COLO829 (cell line): ENCODE results near the gene ZBTB48.
"Not testable (repeated sequence)": the region's sequence is repeated elsewhere in the genome, so short reads cannot be mapped to it uniquely, and the experiment has no call there.

Experiments
- DNase-seq: peaks from one replicate; pipeline ENCODE4 v3.0.0; 2012; ENCODE audit warnings: low spot score

Gene ZBTB48

DNA sequence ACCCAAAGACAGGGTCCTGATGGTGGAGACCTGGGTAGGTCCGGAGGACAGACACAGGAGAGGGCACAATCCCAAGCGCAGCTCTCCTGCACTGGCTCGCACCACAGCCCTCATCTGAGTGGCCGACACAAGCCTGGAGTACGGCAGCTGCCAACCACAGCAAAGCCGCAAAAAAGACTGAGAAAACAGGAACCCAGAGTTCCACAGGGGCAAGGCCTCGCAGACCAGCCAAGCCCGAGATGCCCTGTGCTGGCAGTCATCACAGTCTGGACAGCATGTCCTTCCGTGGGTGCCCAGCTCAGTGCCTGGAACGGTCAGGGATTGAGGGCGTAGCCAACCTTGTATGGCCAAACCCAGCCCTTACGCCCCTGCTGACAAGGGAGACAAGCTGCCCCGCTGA, 11.4 kb downstream of the ZBTB48 start:
- no peak for DNase-seq

DNA sequence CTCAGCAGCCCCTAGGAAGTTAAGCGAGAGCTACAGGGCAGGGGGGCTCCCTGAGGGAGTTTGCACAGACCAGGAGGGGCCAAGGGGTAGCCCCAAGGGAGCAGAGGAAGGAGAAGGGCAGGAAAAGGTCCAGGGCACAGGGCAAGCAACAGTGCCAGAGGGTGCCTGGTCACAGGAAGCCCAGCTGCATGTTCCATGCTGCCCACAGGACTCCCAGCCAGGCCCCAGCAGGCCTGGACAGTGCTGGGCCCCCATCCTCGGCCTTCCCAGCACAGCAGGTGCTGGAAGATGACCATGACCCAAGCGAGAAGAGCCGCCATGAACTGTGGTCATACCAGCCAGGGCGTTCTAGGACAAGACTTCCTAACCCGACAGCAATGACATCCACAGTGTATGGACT, 11.8 kb downstream of the ZBTB48 start:
- DNase-seq, result no peak

DNA sequence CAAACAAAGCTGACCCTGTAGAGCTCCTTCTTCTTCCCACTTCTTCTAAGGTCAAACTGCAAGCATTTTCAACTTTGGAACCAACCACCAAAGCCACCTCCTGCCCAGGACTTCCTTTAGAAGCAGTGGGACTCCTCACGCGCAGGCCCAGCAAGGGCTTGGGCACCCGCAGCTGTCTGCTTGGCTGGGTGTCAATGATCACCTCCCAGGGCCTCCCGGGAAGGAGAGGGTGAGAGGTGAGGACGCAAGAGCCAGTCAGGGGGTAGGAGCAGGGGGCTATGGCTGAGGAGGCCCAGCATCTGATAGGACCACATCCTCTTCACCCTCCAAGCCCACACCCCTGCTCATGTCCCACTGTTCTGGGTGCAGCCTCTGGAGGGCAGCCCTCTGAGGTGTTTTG, 12.6 kb downstream of the ZBTB48 start:
- DNase-seq, result no peak

DNA sequence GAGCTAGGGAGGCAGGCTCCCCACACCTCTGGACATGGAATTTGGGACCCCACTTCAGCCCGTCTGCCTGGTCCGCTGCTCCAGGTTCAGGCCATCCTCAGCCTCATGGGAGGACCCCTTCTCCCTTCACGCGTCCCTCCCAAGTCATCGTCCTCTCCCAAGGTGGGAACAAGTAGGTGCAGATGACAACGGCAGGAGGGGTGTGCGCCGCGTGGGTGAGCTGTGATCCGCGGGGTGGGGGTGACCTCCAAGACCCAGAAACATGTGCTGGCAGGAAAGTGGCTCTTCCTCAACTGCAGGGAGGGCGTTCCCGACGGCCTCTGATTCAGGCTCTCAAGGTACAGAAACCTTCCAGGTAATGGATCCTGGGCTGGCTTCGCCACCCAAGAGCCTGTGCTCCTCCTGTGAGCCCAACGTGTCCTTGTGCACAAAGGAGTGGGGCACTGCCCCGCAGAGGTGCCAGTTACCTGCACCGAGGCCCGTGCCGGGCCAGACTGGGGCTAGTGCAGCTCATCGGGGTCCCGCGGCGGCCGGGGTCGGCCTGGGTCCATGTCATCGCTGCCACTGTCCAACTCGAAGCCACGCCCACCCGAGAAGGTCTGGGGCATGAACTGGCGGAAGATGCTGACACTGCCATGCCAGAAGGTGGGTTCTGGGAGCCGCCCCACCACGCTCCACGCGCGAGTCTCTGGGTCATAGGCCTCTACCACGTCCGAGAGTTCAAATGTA, 13.2 kb downstream of the ZBTB48 start:
- DNase-seq, result no peak

DNA sequence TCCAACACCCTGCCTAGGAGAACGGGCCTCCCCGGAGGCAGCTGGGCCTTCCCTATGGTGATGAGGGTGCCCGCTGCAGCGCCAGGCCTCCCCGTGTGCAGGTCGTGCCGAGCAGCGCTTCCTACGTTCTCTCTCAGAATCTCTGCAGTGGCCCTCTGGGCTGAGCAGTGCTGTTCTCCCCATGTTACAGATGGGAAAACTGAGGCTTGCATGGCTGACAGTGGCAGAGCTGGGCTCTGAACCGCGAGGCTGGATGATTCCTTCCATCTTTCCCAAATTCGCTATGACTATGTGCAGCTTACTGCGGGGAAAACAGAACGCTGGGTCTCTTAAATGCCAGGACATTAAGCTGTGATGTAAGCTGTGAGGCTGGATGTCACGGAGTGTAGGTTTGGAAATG, 14.0 kb downstream of the ZBTB48 start:
- no peak for DNase-seq

DNA sequence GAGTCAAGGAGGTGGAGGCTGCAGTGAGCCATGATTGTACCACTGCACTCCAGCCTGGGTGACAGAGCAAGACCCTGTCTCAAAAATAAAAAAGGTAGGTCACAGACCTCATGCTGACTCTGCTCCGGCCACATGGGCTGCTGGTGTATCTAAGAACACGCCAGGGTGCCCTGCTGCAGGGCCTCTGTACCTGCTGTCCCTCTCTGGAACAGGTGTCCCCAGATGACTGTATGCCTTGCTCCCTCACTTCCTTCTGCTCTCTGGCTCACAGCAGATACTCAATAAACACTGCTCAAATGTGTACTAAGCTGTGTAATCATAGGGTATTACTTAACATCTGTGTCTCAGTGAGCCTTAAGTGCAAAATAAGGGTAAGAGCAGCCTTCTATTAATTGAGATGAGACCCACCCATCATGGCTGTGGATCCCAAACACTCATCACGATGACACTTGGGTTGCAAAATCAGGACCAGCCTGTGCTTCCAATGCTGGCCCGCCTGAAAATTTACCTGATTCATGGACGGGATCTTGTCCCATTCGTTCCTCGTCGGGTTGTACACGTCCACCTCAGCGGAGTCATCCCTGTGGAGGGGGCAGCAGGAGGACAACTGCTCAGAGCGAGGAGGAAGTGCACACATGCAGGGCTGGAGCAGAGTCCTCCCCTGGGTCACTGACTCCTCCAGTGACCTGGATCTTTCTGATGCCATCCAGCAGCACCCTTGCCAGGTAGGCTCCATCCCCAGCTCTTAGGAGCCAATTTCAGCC, 15.4 kb downstream of the ZBTB48 start:
- no peak for DNase-seq

DNA sequence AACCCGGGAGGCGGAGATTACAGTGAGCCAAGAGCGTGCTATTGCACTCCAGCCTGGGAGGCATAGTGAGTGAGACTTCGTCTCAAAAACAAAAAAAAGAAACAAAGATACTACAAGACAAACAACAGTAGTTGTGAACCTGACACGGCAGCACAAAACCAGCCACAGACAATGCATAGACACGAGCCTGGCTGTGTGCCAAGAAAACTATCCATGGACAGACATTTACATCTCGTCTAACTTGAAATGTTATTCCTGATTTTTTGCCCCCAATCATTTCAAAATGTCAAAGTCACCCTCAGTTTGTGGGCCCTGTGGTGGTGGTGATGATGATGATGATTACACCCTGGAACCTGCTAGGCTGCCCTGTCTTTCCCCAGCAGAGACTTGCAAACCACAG, 16.6 kb downstream of the ZBTB48 start:
- DNase-seq, result no peak

DNA sequence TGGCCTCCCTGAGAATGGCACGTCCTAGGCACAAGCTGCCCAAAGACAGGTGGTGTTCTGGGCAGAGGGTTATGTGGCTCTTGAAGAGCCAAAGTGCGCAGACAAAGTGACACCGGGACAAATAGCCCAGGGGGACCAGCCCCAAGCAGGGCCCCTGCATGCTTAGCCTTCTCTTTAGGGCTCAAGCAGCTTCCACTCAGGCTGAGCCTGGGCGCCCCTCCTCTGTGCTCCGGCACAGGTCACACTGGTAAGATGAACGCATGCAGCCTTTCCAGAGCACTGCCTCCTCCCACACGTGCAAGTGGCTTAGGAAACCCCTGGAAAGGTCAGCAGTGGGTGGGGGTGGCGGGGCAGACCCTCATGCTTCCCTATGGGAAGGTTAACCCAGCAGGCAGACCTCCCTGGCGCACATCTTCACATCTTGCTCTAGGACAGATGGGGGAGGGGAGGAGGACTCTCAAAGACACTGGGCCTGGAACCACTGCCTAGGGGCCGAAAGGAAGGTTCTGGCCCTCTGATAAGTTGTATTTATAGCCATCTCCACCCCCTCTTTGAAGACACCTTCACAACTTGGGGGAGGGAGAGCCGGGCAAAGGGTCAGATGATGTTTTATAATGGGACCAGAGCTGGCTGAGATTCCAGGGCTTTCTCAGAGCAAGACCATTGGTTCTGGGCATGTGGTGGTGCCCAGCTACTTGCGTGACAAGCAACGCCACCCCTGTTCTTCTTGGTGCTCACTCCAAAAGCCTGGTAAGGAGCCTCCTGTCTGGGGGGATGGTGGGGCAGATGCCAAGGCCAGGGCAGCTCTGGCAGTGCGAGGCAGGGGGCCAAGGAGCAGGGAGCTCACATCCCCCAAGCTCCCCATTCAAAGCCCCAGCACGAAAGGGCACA, 17.3 kb downstream of the ZBTB48 start:
- no peak for DNase-seq

DNA sequence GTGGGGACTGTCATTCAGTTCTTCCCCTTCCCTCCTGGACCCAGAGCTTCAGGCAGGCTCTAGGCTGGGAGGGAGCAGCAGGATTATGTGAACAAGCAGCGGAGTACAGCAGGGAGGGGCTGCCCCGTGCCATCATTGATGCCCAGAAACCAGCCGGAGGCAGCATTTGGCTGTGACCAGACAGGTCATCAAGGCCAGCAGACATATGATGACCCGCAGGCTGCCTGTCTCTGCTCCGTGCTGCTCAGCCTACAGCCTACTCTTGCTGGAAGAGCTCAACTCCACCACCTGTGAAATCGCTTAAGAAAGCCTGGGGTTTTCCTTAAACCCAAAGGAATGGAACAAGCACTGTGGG, 18.0 kb downstream of the ZBTB48 start:
- no peak for DNase-seq

DNA sequence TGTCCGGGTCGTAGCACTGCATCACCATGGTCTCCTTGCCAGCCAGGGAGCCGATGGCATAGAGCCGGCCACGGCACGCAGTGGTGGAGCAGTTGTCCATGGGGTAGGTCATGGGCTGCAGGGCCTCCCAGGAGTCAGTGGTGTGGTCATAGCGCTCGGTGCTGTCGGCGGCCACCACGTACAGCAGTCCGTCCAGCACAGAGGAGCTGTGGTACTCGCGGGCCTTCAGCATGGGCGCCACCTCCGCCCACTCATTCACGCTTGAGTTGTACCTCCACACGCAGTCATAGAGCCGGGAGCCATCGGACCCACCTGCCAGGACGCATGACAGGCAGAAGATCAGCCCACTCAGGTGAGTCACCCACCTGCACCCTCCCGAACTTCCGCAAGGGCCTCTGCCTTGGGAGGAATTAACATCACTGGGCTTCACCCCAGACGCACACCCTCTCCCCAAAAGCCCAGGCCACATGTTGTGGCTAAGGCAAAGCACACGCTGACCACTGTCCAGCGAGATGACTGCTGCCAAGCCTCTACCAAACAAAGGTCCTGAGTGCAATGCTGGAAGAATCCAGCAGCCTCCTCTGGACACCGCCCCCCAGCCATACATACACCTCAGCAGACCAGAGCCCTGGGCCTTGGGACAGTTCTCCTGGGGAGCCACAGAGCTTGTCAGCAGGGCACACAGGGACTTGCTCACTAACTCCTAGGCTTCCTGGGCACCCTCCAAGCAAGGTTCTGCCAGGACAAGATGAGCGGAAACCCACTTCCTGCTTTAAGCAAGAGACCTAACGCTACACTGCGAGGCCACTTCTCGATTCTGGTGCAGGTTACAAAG, 19.6 kb downstream of the ZBTB48 start:
- no peak for DNase-seq

DNA sequence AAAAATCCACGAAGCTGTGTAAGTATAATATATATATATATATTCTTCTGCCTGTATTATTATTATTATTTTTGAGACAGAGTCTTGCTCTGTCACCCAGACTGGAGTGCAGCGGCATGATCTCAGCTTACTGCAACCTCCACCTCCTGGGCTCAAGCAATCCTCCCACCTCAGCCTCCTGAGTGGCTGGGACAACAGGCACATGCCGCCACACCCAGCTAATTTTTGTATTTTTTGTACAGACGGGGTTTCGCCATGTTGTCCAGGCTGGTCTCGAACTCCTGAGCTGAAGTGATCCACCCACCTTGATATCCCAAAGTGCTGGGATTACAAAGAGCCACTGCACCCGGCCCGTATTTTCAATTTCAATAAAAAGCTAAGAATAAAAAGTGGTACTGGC, 20.2 kb downstream of the ZBTB48 start:
- DNase-seq, result not testable (repeated sequence)

DNA sequence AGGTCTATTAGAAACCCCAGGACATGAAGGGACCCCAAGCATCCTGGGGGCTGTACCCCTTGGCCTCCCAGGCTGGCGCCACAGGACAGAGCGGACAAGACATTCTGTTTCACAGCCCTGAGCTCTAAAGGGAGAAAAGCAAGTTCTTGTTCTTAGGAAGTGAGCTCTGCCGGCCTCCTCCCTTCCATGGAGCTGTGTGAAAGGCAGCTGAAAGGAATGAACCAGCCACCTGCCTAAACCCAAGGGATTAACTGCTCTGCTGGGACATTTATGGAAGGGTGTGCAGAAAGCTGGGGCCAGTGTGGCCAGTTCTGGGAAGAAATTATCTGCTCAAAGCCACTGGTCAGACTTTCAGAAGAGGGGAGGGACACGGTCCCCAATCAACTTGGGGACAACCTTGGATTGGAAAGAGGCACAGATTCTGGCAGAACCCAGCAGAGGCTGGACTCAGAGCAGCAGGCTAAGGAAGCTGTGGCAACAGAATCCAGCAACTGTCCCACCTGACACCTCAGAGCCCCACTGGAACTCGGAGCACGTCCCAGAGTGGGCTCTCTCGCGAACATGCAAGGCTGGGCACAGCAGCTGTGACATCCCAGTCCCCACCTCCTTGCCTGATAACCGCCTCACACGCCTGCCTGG, 20.7 kb downstream of the ZBTB48 start:
- no peak for DNase-seq

DNA sequence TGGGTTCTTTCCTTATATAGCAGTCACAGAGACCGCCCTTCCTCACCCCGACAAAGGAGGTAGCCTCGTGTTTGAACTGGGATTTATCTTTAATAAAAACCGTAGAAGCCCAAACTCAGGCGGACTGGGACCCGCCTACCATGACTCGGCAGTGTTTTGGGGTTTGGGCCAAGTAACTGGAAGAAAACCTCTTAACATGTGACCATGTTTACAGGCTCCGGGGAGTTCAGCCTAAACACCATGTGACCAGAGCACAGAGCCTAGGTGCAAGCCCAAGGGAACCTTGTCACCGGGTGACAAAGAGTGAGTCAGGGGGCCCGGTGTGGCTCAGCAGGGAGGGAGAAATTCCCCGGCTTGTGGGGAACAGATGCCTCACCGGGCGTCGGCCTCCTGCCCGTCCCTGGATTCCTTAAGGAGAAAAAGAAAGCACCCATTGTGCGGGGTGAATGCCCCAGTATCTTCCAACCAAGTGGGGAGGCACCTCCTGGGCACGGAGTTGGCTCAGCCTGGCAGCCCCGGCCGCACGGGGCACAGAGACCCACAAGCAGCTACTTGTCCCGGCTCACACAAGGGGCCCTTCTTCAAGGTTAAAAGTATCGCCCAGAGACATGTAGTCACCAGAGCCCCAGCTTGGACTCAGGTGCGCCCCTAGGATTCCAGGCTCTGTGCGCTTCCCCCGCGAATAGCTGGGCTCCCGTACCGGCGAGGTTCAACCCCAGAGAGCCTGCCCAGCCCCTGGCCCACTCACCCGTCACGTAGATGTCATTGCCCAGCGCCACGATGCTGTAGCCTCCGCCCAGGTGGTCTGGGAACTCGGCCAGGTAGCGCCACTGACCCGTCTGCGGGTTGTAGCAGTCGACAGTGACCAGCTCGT, 21.5 kb downstream of the ZBTB48 start:
- peak; percentile 61 for DNase-seq

DNA sequence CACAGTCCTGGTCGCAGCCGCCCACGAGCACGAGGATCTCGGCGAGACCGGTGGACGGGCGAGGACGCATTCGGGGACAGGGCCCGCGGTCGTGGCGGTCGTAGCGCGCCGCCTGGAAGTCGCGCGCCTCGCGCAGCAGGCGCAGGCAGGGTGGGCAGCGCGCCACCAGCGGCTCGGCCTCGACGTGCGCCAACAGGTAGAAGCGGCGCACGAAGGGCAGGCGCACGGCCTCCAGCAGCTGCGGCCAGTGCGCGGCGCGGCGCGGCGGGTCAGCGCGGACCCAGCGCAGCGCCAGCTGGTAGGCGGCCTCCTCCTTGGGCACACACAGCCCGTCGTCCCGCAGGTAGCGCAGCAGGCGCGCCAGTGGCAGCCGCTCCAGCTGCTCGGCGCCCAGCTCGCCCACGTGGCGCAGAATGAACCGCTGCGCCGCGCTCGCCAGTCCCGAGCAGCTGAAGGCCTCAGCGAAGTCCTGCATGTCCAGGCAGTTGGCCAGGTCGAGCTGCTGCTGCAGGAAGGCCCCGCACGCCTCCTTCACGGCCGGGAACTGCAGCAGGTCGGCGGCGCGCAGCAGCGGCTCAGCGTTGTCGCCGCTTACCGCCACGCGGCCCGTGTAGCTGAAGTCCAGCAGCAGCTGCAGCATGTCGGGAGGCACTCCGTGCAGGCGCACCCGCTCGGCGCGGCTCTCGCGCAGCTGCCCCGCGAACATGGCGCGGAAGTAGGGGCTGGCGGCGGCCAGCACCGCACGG, 22.3 kb downstream of the ZBTB48 start:
- DNase-seq, result no peak

DNA sequence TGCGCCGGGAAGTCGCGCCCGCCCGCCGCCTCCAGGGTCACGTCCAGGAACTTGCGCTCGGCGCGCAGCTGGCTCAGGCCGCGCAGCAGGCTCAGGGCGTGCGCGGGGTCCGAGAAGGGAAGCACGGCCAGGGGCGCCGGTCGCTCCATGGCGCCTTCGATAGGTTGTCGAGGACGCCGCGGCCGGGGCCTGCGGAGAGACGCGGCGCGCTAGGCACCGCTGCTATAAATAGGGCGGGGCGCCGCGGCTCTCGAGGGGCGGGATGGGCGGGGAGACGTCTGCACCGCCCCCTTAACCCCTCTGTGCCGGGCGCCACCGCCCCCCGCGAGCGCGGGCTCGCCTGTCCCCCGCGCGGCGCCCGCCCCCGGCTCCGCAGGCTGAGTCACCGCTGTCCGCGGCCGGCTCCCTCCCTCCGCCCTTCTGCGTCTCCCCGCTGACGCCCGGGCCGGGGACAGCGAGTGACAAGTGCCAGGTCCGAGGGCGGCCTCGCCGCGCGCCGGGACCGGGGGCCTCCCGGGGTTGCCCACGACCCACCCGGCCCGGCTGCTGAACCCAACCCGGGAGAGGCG, 23.0 kb downstream of the ZBTB48 start, which contains the start of gene KLHL21:
KLHL21 (minus strand) TSS at position 201 of the 569 bp plus-strand sequence; CDS start at position 149, 52 bp downstream.
- DNase-seq, result peak; percentile 80

DNA sequence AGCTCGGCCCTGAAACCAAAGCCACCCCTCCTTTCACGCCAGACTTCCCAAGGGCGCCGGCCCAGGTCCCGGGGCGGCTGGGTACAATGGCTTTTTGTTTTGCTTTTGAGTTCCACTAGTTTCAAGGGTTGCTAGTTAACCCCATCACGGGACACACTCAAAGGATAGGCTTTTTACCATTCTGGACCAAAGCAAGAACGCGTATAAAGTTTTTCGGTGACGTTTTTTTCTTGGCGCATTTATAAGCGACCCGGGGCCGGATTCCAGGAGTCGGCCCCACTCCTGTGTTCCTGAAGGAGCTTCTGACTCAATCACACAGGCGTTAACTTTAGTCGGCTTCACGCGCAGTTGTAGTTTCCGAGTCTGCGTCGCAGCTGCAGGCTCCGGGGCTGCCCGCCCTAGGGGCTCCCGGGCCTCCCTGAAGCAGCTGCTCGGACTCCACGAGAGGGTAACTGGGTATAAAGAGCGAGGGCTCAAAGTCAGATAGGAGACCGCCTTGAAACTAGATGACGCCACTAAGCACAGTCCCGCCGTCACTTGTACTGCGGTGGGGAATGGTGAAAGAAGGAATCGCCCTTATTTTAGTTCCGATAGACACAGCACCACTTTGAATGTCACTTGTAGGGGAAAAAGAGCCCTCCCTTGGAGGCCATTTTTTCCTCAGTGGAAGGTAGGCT, 23.6 kb downstream of the ZBTB48 start:
- peak; percentile 89 for DNase-seq

DNA sequence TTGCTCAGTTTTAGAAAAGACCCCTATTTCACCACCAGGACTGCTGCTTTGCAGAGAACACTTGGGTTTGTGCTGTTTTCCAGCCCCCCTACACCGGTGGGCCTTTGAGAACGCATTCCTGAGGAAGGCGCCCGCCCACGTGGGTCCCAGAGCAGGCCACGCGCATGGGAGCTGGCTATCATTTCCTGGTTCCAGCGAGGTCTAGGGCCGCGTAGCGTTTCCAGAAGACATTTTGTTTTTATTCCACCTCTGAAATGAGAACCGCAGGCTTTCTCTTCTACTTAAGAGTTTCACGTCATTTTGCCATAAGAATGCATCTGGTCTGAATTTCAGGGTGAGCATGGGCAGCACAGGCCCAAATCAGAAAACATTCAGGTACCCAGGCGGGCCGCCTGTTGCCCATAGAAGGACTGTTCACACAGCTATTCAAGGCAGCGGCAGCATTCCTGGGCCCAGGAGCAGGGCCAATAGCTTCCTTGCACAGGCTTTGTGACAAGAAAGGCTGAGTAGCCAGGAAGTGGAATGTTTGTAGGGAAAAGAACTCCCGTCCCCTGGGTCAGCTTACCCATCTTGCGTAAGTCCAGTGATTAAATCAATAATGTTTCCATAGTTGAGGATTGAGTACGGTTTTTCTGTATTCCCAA, 24.2 kb downstream of the ZBTB48 start:
- DNase-seq, result peak; percentile 44
